Ramos (cell line): ENCODE results near the gene SLC1A4.
"Not testable (repeated sequence)": the region's sequence is repeated elsewhere in the genome, so short reads cannot be mapped to it uniquely, and the experiment has no call there.

Experiments
- in situ Hi-C: fragments of 300-500 bp; cut with MboI; formaldehyde crosslinking; loops from one replicate; pipeline ENCODE4 v1.14.3; 2022; ENCODE audit warnings: low sequenced_read_pairs; ENCODE audit not compliant: unreplicated experiment

The SLC1A4 gene

DNA sequence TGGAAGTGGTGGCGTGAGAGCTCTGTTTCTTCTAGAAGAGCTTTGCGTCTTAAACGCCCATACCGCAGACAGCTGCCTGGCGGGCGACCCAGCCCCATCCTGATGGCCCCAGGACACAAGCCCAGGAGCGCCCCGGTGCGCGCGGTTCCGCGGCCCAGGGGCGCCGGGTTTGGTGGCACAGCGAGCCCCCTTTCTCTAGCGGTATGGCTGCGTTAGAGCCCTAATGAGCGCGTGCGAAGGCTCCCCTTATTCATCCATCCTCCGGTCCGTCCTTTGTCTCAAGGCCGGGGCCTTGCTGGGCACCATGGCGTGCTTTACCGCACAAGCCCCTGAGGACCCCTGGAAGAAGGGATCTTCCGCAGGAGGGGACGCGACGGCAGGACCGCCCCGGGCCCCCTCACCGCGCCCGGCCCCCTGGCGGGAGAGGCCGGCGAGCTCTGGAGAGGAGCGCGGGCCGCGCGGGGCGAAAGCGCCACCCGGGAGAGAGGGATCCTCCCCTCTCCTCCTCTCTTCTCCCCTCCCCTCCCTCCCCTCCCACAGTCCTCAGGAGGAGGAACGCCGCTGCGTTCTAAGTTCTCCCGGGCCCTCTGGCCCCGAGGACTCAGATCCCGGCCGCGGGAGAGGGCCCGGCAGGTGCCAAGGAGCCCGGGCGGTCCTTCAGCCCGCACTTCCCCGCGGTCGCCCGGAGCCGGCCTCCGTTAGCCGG lies 626 bp upstream of the SLC1A4 start:
- in situ Hi-C loops: loop anchor here (5.0 kb wide), 1 partner anchor 71 kb away; no protein-coding TSS in a partner anchor

DNA sequence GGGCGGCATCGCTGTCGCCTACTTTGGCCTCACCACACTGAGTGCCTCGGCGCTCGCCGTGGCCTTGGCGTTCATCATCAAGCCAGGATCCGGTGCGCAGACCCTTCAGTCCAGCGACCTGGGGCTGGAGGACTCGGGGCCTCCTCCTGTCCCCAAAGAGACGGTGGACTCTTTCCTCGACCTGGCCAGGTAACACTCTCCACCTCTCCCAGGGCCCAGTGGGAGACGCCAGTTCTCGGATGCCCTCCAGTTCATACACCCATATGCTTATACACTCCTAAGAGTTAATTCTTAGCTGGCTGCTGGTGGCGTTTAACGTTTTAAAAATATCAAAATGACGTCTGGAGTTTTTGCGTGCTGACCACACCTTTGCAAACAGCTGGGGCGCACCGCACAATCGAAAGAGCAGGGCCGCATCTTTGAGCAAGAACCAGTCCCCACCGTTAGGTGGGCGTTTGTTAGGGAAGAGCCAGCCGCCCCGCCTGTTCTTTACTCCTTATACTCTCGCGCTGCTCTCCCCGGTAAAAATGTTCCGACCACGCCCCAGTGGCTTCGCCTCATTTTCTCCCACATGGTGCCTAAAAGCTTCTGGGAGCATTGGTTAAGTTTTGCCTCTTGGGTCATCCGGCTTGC lies 899 bp downstream of the SLC1A4 start:
- in situ Hi-C loops: loop anchor here (5.0 kb wide), 1 partner anchor 73 kb away; no protein-coding TSS in a partner anchor

DNA sequence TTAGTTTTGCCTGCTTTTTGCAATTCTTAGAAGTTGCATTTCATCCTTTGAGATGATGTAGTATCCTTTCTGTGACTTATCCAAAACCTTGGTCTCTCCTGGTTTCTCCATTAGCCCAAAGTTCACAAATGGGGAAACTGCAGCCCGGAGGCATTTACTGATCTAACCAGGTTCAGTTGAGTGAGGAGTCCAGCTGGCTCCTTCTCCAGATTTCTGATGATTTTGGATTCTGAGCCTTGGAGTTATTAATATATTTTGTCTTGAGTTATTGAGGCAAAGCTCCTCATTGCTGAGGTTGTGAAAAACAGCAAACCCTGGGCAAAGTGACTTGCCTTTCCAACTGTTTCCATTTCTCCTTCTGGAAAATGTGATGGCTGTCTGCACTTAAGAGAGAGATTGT lies 1.7 kb downstream of the SLC1A4 start:
- in situ Hi-C loops: no loop called here

DNA sequence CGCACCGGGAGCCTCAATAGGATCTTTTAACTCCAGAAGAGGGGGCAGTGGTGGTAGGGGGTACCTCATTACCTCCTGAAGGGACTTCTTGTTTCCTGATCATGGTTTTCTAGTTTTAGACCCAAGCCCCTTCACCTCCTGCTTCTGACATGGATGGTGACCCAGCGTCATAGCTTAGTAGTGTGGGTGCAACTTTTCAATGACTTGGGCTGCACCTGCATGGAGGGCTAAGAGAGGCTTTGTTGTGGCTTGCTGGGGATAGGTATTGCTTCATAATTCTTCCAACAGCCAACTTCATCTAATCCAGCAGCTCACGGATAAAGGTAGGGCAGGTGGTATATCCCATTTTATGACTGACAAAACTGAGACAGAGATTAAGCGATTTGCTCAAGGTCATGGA lies 3.0 kb downstream of the SLC1A4 start:
- in situ Hi-C loops: no loop called here

DNA sequence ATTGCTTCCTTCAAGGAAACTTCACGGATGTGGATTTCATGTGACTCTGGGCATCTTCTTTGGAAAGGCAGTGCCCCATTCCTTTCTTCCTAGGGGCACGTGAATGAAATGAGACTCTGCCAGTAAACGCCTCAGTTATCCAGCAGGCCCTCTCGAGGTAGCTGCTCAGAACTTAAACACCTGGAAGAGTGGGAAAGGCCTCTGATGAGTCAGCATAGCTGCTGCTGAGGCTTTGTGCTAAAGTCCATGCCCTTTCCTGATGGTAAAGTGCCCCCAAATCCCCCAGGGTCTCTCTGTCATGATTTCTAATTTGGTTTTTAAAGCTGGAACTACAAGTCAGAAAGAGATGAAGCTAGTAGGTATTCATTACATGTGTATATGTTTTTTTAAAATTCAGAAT lies 3.8 kb downstream of the SLC1A4 start:
- in situ Hi-C loops: no loop called here

DNA sequence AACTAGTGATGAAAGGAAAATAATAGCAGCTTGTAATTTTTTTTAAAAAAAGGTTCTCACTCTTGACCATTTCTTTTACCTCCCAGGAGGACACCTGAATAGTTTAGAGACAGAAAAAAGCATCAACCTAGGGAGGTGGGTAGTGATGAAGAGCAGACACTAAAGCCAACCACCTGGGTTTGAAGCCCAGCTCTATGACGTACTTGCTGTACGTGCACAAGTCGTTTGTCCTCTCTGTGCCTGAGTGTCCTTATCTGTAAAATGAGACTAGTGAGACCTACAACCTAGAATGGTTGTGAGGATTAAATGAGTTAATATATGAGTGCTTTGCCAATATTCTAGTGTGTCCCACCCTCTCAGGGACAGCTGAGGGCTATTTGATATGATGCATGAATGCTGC lies 5.8 kb downstream of the SLC1A4 start:
- in situ Hi-C loops: no loop called here

DNA sequence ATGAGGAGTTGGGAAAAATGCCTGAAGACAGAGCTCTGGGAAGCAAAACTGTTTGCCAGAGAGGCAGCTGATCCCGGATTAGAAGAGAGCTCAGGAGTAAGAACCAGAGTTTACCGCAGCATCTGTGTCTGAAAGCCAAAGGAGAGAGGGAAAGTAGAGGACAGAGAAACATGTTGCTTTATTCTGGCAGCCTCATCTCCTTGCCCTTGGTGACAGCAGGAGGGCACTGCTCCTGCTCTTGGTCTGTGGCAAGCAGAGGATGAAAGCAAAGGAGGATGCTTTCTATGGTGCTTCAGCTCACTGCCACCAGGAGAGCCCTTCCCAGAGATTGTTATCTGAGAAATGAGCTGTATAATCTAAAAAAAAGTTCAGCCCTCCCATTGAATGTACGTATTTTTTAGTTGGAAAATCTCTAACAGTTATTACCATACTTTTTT lies 7.7 kb downstream of the SLC1A4 start:
- in situ Hi-C loops: no loop called here

DNA sequence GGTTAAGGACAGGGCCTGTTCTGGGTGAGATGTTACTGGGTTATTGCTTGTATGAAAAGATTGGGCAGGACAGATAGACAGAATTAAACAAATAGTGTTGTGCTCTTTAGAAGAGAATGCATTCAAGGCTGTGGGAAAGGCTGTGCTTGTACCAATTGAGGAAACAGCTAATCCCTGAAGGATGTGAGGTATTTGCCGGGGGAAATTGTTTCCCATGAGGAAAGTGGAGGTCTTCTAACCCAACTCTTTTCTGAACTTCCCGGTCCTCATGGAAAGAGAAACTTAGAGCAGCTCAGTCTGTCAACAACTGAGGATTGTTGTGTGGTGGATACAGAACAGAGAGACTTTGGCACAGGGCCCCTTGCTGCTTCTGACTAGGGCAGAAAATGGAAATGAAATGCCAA lies 9.5 kb downstream of the SLC1A4 start:
- in situ Hi-C loops: no loop called here

DNA sequence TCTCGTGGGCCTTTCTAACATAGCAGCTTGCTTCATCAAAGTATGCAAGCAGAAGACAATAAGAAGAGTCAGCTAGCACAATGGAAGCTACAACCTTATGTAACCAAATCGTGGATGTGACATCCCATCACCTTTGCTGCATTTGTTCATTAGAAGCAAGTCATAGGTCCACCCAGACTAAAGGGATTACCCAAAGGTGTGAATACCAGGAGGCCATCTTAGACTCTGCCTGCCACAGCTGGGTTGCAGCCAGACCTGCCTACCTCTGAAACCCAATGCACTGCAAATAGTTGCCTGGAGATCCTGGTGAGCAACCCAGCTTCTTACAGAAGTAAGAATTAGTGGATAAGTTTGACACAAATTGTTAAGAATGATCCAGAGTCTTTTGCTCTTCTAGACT lies 10.6 kb downstream of the SLC1A4 start:
- in situ Hi-C loops: no loop called here

DNA sequence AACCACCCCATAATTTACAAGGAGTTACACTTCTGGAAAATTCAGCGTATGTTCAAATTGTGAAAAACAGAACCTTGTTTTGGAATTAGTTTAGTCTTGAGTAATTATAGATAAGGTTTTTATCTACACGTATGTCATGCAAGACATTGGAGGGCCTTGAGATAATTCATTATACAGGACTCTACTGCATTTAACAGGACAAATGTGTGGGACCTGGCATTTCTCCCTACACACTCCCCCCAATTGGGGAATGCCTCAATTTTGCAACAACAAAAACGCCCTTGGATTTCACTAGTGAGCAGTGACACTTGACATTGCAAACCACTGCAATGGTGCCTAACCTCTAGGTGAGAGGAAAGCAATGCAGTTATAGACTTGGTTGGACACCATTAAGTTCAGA lies 11.4 kb downstream of the SLC1A4 start:
- in situ Hi-C loops: no loop called here

DNA sequence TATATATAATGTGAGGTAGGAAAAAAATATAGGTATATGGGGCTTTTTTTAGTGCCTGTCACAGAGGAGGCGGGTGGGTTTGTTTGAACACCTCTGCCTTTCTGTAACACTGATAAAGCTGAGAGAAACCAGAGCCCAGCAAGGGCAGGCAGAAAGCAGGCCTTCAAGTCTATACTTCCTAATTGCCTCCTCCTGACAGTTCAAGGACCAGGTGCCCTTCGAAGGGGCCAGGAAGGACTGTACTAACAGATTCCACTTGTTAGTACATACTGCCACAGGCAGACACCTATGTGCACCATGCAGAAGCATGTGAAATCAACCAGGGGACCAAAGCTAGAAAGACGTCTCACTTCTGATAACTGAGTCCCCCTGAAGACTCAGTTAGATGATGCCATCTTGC lies 13.8 kb downstream of the SLC1A4 start:
- in situ Hi-C loops: no loop called here

DNA sequence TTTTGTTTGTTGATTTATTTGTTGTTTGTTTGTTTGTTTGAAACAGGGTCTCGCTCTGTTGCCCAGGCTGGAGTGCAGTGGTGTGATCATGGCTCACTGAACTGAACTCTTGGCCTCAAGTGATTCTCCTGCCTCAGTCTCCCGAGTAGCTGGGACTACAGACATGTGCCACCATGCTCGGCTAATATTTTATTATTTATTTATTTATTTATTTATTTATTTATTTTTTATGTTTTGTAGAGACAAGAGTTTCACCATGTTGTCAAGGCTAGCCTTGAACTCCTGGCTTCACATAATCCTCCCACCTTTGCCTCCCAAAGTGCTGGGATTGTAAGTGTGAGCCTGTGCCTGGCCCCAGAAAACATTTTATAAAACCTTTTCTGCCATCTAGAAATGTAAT lies 15.0 kb downstream of the SLC1A4 start:
- in situ Hi-C loops: not testable (repeated sequence)

DNA sequence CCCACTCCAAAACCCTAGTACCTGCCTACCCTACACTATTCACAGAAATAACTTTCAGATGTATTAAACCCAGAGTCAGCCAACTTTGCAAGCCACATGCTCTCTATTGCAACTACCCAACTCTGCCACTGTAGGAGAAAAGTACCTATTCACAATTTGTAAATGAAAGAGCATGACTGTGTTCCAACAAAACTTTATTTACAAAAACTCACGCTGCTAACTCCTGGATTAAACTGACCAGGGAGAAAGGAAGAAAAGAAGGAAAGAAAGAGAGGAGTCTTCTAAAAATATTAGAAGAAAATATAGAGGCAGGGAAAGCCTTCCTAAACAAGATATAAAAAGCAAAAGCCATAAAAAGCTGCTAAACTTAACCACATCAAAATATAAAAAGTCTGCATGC lies 24.6 kb downstream of the SLC1A4 start:
- in situ Hi-C loops: no loop called here

DNA sequence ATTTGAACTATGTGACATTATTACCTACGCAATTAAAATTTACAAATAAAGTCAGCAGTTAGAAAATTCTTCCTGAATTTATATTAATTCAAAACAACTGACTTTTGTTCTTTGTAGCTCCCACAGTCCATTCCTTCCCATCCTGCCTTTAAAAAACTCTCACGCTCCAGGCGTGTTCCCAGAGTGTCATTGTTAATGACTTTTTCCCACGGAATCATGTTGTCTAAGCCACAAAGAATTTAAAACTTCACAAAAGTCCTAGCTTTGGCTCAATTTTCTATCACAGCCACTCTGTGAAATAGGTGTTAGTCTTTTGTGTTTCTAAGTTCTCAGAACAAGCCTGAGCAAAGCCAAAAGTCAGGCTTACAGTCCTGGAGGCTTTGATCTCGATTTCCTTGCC lies 26.5 kb downstream of the SLC1A4 start:
- in situ Hi-C loops: no loop called here

DNA sequence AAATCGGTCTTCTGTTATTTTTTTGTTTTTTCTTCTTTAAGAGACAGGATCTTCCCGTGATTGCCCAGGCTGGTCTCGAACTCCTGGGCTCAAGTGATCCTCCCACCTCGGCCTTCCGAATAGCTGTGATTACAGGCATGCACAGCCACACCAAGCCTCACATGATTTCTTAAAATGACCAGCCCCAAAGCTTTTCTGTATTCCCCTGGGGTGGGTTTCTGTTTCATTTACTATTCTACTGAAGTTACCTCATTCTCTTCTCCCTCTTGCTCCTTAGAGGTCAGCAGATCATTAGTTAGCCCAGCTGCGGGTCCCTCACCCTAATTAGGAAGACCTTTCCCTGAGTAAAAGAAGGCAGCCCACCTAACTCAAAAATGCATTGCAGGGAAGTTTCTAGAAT lies 27.6 kb downstream of the SLC1A4 start:
- in situ Hi-C loops: no loop called here

DNA sequence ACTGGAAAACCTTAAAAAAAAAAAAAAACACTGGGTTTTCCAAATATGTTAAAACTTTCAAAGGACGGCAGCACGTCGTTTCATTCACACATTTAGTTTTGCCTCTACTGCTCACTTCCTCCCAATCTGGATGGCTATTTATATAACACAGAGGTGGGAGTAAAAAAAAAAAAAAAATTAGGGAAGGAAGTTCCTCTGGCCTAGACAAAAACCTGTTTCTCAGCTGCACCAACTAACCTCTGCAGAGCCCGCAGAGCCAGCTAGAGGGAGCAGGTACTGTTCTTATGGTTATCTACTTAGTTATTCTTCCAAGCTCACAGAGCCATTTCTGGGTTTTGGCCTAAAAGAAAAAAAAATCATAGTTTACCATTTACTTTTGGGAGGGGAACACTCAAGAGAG lies 28.1 kb downstream of the SLC1A4 start:
- in situ Hi-C loops: no loop called here

DNA sequence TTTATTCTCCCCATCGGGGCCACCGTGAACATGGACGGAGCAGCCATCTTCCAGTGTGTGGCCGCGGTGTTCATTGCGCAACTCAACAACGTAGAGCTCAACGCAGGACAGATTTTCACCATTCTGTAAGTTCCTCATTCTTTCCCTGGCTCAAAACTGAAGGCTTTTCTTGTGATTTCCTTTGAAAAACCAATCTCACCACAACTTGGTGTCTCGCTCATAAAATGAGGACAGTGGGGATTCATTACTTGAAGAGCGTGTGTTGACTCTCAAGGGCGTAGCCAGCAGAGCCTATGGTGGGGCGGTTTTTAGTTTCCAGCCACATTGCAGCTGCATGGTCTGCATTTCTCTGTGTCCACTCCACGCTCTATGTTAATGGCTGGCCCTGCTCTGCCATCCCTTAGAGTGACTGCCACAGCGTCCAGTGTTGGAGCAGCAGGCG lies 29.0 kb downstream of the SLC1A4 start:
- in situ Hi-C loops: no loop called here

DNA sequence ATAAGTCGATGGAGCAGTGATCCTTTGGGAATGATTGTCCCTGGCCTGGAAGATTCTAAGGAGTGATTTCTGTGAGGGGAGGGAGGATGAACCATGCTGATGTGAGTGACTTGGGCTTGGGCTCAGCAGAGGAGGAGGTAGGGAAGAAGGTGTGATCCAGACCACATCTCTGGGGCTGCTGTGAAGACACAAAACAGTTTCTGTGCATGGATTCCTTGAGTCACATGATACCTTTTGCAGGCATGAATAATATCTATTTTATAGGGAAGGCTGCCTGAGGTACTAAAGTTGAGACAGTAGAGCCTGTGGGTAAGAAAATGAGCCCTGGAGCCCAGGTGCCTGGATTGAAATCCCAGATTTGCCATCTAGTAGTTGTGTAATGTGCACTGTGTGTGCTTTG lies 29.8 kb downstream of the SLC1A4 start:
- in situ Hi-C loops: no loop called here

DNA sequence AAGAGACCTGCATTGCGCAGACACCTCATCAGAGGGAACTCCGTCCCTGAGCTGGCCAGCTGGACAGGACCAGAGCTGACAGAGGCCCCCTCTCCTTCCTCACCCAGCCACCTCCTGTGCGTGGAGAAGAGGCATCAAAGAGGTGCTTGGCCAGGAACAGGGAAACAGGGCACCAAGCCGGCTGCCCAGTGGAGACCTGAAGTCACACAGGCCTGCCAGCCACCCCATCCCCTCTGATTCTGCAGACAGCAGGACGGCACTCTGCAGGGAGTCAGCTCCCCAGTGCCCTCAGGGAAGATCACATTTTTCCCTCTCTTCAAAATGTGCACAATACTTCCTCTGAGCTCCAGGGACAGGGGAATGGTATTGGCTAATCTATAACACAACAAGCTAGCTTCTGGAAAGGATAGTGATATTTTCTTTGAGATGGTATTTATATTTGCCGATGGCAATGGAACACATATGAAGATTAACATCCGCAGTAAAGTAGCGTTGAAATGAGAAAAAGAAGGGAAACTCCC lies 30.5 kb downstream of the SLC1A4 start:
- in situ Hi-C loops: no loop called here

DNA sequence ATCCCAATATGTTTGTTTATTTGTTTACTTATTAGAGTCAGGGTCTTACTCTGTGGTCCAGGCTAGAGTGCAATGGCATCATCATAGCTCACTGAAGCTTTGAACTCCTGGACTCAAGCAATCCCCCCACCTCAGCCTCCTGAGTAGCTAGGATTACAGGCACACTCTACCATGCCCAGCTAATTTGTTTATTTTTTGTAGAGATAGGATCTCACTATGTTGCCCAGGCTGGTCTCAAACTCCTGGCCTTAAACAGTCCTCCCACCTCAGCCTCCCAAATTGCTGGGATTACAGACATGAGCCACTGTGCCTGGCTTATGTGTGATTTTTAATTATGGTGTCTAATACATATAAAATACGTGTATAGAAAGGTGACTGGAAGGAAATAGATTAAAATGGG lies 31.1 kb downstream of the SLC1A4 start:
- in situ Hi-C loops: not testable (repeated sequence)

DNA sequence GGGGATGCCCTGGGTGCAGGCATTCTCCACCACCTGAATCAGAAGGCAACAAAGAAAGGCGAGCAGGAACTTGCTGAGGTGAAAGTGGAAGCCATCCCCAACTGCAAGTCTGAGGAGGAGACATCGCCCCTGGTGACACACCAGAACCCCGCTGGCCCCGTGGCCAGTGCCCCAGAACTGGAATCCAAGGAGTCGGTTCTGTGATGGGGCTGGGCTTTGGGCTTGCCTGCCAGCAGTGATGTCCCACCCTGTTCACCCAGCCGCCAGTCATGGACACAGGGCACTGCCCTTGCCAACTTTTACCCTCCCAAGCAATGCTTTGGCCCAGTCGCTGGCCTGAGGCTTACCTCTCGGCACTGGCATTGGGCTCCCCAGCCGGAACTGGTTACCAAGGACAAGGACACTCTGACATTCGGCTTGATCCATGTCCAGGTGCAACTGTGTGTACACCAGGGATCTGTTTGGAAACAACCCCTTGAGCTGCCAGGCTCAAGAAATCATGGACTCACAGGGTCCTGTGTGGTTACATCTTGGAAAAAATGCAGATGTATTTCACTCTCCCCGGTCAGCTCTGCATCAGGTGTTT lies 31.8 kb downstream of the SLC1A4 start:
- in situ Hi-C loops: no loop called here
